Activated naive CD8-positive, alpha-beta T cell (primary cell): ENCODE data around the gene PSMG4.

ENCODE experiments used
- H3K27ac Mint-ChIP-seq: one replicate; pipeline ENCODE4 v1.8.0; 2021; ENCODE audit warnings: mixed read lengths
- H3K27me3 Mint-ChIP-seq: one replicate; pipeline ENCODE4 v1.8.0; 2021; ENCODE audit warnings: mixed read lengths
- H3K36me3 Mint-ChIP-seq: one replicate; pipeline ENCODE4 v1.8.0; 2021; ENCODE audit warnings: mixed read lengths
- H3K4me1 Mint-ChIP-seq: one replicate; pipeline ENCODE4 v1.8.0; 2021; ENCODE audit warnings: low read depth, mixed read lengths
- H3K4me3 Mint-ChIP-seq: one replicate; pipeline ENCODE4 v1.8.0; 2021; ENCODE audit warnings: mild to moderate bottlenecking, mixed read lengths
- H3K9me3 Mint-ChIP-seq: one replicate; pipeline ENCODE4 v1.8.0; 2021; ENCODE audit warnings: low read depth, mixed read lengths

PSMG4 gene, protein sequence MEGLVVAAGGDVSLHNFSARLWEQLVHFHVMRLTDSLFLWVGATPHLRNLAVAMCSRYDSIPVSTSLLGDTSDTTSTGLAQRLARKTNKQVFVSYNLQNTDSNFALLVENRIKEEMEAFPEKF

GRCh38 chr6:3258720-3259490 lies at the start of gene PSMG4:
PSMG4 (plus strand) TSS chr6:3258947; CDS start chr6:3259023, 76 bp downstream.
- H3K27ac Mint-ChIP-seq: peak within 1 kb of the TSS; percentile 97

DNA sequence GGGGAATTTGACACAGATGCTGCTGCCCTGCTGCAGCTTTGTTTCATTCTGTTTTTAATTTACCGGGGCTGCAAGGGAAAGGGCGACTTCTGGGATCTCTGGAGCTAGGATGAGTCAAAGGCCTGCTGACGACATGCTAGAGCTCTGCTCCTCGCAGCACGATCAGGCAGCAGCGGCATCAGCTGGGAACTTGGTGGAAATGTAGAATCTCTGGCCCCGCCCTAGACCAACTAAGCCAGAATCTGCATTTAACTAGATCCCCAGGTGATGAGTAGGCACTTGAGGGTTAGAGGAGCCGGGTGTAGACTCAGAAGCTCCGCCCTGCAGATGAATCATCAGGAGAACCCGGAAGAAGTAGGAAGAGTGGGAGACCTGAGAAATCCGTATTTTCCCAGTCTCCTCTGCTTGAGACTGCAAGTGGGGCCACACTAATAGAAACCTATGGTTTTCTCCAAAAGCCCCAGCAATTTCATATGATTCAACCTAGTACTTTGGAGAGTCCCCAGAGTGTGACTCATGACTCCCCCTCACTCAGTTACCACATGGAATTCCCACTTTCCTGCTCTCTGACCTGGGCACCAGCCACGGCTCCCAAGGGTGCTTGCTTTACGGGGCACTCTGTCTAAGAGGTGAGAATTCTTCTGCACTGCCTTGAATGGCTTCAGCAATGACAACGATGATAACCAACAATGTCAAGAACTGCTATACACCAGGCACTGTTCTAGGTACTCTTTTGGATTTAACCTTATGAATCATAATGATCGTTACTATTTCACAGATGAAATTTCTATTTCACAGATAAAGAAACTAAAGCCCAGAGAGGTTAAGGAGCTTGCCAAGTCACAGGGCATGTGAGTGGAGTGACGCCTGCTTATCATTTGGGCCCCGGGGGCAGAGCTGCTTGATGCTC lies 49.4 kb upstream of the PSMG4 start:
- H3K36me3 Mint-ChIP-seq: peaks cover 8% of the 10 kb centered on the region
- peaks cover 22% of the 10 kb centered on the region for H3K4me1 Mint-ChIP-seq
- H3K9me3 Mint-ChIP-seq: peaks cover 5% of the 10 kb centered on the region
- H3K27me3 Mint-ChIP-seq: peaks cover 11% of the 10 kb centered on the region
- peak overlapping the region; percentile 4 for H3K4me3 Mint-ChIP-seq
- peak overlapping the region; percentile 89 for H3K27ac Mint-ChIP-seq

More at GRCh38 chr6:3258720-3259490, at the start of gene PSMG4:
- H3K4me1 Mint-ChIP-seq: peaks cover 38% of the 10 kb centered on the region
- H3K36me3 Mint-ChIP-seq: peaks cover 10% of the 10 kb centered on the region
- peak within 1 kb of the TSS; percentile 99 for H3K4me3 Mint-ChIP-seq
- H3K27me3 Mint-ChIP-seq: no peaks in the 10 kb centered on the region
- H3K9me3 Mint-ChIP-seq: no peaks in the 10 kb centered on the region

- Mint-ChIP-seq H3K4me3 (peak overlapping the region; percentile 1), H3K27ac (peak overlapping the region; percentile 89), H3K36me3 (peaks cover 3% of the 10 kb centered on the region), H3K27me3 (peaks cover 8% of the 10 kb centered on the region), H3K9me3 (no peaks in the 10 kb centered on the region), H3K4me1 (peaks cover 22% of the 10 kb centered on the region)
Observed at GRCh38 chr6:3210024-3210610, 48.6 kb upstream of the PSMG4 start.

- H3K27ac Mint-ChIP-seq: no peak overlapping the region
- no peak overlapping the region for H3K4me3 Mint-ChIP-seq
- H3K27me3 Mint-ChIP-seq: peaks cover 15% of the 10 kb centered on the region
- H3K36me3 Mint-ChIP-seq: peaks cover 2% of the 10 kb centered on the region
- H3K4me1 Mint-ChIP-seq: peaks cover 21% of the 10 kb centered on the region
- H3K9me3 Mint-ChIP-seq: no peaks in the 10 kb centered on the region
Observed at GRCh38 chr6:3211681-3212080, 47.1 kb upstream of the PSMG4 start.

- no peaks in the 10 kb centered on the region for H3K36me3 Mint-ChIP-seq
- H3K4me3 Mint-ChIP-seq: no peak overlapping the region
- peaks cover 15% of the 10 kb centered on the region for H3K27me3 Mint-ChIP-seq
- no peaks in the 10 kb centered on the region for H3K9me3 Mint-ChIP-seq
- H3K27ac Mint-ChIP-seq: no peak overlapping the region
- H3K4me1 Mint-ChIP-seq: peaks cover 19% of the 10 kb centered on the region
Observed at GRCh38 chr6:3212261-3212660, 46.5 kb upstream of the PSMG4 start.

DNA sequence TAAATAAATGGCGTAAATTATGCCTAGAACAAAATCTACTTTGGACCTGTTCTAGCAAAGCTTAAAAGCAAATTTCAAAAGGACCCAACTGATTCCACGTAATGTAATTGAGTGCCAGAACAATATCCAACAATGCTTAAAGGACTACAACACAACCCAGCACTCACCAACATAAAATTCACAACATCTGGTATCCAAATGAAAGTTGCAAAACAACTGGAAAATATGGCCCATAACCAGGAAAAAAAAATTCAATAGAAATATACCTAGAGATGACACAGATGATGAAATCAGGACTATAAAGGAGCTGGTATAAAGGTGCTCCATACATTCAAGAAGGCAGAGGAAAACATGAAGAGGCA lies 45.4 kb upstream of the PSMG4 start:
- H3K27ac Mint-ChIP-seq: no peak overlapping the region
- peaks cover 1% of the 10 kb centered on the region for H3K36me3 Mint-ChIP-seq
- H3K4me1 Mint-ChIP-seq: peaks cover 18% of the 10 kb centered on the region
- no peaks in the 10 kb centered on the region for H3K9me3 Mint-ChIP-seq
- H3K4me3 Mint-ChIP-seq: no peak overlapping the region
- peaks cover 24% of the 10 kb centered on the region for H3K27me3 Mint-ChIP-seq

DNA sequence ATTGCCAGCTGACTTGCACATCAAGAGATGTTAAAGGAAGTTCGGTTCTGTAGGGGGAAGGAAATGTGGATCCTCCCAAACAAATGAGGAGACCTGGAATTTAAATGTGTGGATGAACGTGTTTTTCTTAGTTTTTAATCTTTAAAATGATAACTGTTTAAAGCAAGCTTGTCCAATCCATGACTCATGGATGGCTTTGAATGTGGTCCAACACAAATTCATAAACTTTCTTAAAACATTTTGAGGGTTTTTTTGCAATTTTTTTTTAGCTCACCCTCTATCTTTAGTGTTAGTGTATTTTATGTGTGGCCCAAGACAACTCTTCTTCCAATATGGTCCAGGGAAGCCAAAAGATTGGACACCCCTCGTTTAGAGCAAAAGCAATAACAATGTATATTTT lies 43.8 kb upstream of the PSMG4 start:
- Mint-ChIP-seq H3K4me1 (peaks cover 3% of the 10 kb centered on the region), H3K27ac (no peak overlapping the region), H3K36me3 (peaks cover 2% of the 10 kb centered on the region), H3K4me3 (no peak overlapping the region), H3K9me3 (no peaks in the 10 kb centered on the region), H3K27me3 (peaks cover 28% of the 10 kb centered on the region)

- Mint-ChIP-seq H3K9me3 (no peaks in the 10 kb centered on the region), H3K27me3 (peaks cover 28% of the 10 kb centered on the region), H3K4me3 (no peak overlapping the region), H3K36me3 (peaks cover 2% of the 10 kb centered on the region), H3K4me1 (no peaks in the 10 kb centered on the region), H3K27ac (no peak overlapping the region)
Observed at GRCh38 chr6:3217286-3217685, 41.5 kb upstream of the PSMG4 start.

DNA sequence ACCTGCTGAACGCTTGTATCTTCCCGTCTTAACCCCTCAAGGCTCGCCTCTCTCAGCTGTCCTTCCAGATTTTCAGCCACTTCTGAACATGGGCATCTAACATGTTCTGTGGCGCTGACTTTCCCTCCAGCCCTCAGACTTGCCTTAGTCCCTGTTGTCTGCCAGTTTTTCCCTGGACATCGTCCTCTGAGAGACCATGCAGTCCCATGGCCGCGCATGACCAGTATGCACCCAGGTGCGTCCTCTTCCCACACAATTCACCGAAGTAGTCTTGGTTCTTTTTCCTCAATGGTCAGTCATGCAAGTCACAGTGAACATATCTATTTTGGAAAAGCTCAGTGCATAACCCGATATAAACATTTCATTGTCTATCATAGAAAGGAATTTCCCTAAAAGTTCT lies 40.5 kb upstream of the PSMG4 start:
- H3K9me3 Mint-ChIP-seq: no peaks in the 10 kb centered on the region
- H3K27me3 Mint-ChIP-seq: peaks cover 28% of the 10 kb centered on the region
- H3K36me3 Mint-ChIP-seq: peaks cover 2% of the 10 kb centered on the region
- H3K27ac Mint-ChIP-seq: no peak overlapping the region
- H3K4me1 Mint-ChIP-seq: no peaks in the 10 kb centered on the region
- H3K4me3 Mint-ChIP-seq: no peak overlapping the region

DNA sequence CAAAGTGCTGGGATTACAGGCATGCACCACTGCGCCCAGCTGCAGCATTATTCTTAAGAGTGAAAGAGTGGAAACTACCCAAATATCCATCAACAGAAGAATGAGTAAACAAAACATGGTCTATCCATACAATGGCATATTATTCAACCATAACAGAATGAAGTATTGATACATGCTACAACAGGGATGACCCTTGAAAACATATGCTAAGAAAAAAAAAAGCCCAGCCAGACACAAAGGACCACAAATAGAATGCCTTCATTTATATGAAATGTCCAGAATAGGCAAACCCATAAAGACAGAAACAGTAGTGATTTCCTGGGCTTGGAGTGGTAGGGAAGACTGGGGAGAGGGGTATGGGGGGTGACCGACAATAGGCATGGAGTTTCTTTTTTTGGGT lies 38.4 kb upstream of the PSMG4 start:
- no peak overlapping the region for H3K27ac Mint-ChIP-seq
- peaks cover 2% of the 10 kb centered on the region for H3K36me3 Mint-ChIP-seq
- no peaks in the 10 kb centered on the region for H3K4me1 Mint-ChIP-seq
- H3K4me3 Mint-ChIP-seq: no peak overlapping the region
- H3K9me3 Mint-ChIP-seq: no peaks in the 10 kb centered on the region
- H3K27me3 Mint-ChIP-seq: peaks cover 32% of the 10 kb centered on the region

DNA sequence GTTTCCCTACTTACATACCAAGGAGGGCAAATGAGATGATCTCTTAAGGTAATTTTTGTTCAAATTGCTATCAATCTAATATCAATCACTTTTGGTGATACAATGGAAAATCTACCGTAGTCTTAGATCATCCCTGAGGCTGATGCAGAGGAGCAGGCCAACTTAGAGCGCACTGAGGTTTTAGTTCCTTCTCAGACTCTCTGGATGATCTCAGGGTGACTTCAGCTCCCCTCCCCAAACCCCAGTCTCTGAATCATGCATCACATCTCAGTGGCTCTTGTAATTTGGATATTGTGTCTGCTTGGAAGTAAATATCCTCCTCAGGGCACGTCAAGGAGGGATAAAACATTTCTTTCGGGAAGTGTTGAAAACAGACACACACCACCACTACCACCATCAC lies 37.2 kb upstream of the PSMG4 start:
- no peak overlapping the region for H3K27ac Mint-ChIP-seq
- H3K4me3 Mint-ChIP-seq: no peak overlapping the region
- peaks cover 2% of the 10 kb centered on the region for H3K36me3 Mint-ChIP-seq
- H3K9me3 Mint-ChIP-seq: no peaks in the 10 kb centered on the region
- H3K4me1 Mint-ChIP-seq: peaks cover 2% of the 10 kb centered on the region
- peaks cover 26% of the 10 kb centered on the region for H3K27me3 Mint-ChIP-seq

DNA sequence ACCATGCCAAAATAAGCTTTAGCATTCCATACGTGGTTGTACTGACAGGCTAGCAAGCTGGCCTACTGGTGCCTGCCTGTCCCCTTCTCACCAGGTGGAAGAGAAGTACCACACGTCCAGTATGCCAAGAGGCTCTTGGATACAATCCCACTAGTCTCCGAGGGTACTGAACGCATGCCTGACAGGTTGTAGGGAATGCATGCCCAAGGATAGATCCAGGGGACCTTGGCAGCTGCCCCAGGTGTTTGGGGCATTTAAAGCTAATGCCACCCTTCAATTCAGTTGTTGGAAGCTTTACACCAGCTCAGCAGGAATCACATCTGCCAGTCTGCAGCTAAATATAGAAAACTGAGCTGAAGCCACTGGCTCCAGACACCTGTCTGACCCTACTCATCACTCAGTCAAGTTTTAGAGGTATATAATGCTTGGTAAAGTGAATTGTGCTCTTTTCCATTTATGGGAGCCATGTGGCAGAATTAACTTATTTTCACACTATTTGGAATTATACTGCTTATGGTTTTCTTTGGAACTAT lies 36.2 kb upstream of the PSMG4 start:
- Mint-ChIP-seq H3K4me1 (peaks cover 5% of the 10 kb centered on the region), H3K27ac (no peak overlapping the region), H3K4me3 (no peak overlapping the region), H3K36me3 (peaks cover 2% of the 10 kb centered on the region), H3K27me3 (peaks cover 23% of the 10 kb centered on the region), H3K9me3 (no peaks in the 10 kb centered on the region)

GRCh38 chr6:3226042-3226441 lies 32.7 kb upstream of the PSMG4 start:
- Mint-ChIP-seq H3K4me1 (peaks cover 34% of the 10 kb centered on the region), H3K27ac (no peak overlapping the region), H3K4me3 (peak overlapping the region; percentile 30), H3K9me3 (no peaks in the 10 kb centered on the region), H3K27me3 (peaks cover 26% of the 10 kb centered on the region), H3K36me3 (no peaks in the 10 kb centered on the region)

DNA sequence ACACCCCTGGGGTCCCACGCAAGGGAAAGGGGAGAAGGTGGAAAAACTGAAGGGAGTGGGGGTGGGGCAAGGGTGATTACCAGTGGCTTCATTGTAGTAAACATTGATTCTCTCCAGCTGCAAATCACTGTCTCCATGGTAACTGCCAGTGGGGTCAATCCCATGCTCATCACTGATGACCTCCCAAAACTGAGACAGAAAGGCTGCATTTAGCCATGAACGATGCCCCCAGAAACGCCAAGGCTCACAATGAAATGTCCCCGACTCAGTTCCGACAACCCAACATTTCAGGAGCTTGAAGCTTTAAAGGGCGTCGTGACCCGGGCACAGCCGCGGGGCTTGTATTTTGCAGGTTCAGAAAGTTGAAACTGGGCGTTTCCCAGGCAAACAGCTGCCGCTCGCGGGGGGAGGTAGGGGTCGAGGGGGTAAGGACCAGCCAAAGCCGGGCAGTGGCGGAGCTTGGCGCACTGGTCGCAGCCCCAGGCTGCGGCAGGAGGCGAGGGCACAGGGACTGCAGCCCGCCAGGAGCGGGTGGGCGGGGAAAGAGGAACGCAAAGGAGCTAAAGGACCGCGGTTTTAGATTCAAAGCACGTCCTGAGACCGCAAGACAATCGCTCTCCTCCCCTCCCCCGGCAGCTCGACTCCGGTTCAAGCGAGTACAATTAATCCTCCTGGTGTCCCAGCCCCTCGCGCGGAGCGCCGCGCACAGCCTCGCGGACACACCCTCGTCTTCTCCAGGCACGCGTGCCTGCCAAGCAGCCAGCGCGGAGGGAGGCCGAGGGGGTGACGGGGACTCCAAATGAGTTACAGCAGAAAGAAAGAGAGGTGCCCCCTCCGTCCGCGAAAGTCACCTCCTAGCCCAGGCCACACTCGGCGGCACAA lies 32.0 kb upstream of the PSMG4 start:
- Mint-ChIP-seq H3K27ac (no peak overlapping the region), H3K4me3 (peak overlapping the region; percentile 76), H3K27me3 (peaks cover 30% of the 10 kb centered on the region), H3K9me3 (no peaks in the 10 kb centered on the region), H3K36me3 (no peaks in the 10 kb centered on the region), H3K4me1 (peaks cover 39% of the 10 kb centered on the region)
